UCSD-AML1 (cell line): Measurements from ENCODE around the gene SLC8A1.
"Not testable (repeated sequence)": the region's sequence is repeated elsewhere in the genome, so short reads cannot be mapped to it uniquely, and the experiment has no call there.

ENCODE experiments used
- DNase-seq: peaks from one replicate; lab custom pipeline; 2025; ENCODE audit not compliant: unreplicated experiment; lab: John Stamatoyannopoulos, UW

SLC8A1 gene

GRCh38 chr2:40093021-40093675, 358.7 kb downstream of the SLC8A1 start:
- DNase-seq = no peak

- DNase-seq = no peak
These were observed 361.8 kb downstream of the SLC8A1 start for GRCh38 chr2:40090044-40090443.

DNA sequence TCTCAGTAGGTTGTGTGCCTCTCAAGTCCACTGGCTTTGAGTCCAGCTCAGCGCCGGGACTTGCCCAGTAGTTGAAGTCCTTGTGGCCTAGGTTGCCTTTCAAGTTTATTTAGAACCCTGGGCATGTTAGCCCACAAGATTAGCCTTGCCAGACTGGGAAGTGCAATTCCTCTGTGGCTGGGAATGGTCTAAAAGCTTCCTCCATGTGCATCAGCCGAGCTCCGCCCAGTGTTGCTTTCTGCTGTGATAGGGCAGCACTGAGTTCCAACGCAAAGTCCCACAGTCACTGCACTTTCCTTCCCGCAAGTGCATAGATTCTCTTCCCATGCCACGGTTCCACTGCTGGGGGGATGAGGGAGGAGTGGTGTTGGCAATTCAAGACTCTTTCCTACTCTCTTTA, 364.0 kb downstream of the SLC8A1 start:
- DNase-seq = no peak

- no peak for DNase-seq
These were observed 364.5 kb downstream of the SLC8A1 start for GRCh38 chr2:40087434-40087833.

- DNase-seq = no peak
These were observed 366.1 kb downstream of the SLC8A1 start for GRCh38 chr2:40085786-40086185.

- DNase-seq = not testable (repeated sequence)
These were observed 378.6 kb downstream of the SLC8A1 start for GRCh38 chr2:40073336-40073735.

DNA sequence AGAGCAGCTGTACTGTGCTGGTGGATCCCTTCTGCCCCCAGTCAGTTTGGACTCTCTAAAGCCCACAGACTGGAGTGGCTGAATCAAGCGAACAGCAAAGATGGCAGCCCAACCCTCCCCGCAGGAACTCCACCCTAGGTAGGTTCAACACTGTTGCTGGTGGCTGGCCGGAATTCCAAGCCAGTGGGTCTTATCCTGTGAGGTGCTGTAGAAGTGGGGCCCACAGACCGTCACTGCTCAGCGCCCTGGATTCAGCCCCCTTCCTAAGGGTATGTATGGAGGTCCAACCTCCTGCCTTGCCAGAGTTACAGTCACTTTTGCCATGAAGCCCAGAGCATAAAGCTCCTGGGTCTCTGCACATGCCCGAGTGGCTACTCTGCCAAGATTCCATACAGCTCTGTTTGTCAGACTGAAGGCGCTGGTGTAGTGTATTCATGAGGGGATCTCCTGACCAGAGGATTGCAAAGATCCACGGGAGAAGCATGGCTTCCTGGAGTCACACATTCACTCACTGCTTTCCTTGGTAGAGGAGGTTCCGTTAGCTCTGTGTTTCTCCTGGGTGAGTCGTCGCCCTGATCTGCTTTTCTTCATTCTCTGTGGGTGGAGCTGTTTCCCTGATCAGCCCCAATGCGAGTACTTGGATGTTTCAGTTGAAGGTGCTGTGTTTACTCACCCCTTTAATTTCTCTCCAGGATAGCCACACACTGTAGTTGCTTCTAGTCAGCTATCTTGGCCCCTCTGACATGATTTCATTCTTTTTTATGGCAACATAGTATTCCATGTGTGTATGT, 379.3 kb downstream of the SLC8A1 start:
- DNase-seq = no peak

GRCh38 chr2:40062381-40062780, 389.5 kb downstream of the SLC8A1 start:
- DNase-seq = no peak

GRCh38 chr2:40049781-40050180, 402.1 kb downstream of the SLC8A1 start:
- DNase-seq = no peak

DNA sequence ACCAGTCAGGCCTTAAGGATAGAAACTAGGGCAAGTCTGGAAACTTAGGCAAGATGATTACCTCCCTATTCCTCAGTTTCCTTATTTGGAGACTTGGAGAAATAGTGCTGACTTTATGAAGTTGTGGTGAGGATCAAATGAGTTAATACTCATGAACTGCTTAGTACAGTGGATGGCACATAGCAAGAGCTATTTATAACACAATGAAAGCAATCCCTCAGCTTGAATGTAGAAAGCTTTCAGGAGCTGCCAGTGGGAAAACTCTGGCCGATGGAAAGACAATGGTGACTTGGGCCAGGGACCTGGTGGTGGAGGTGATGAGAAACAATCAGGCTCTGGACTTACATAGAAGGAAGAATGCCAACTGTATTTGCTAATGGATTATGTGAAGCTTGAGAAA, 403.4 kb downstream of the SLC8A1 start:
- no peak for DNase-seq

DNA sequence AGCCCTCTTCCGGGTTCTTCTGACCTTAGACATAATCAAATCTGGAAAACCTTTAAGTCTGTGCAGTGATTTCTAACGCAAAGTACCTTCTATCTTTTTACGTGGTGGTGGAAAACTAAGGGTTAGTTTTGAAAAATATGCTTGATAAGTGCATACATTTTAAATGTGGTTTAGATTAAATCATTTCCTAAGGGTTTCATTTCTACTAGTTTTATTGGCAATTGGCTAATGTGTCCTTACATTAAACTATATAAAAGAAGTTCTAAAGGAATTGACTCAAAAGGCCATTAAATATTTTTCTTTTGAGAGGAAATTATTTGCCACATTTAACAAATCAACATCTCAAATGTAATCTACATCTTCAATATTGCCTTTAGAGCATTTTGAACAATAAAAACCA, 404.5 kb downstream of the SLC8A1 start:
- no peak for DNase-seq
